Fibroblast of peridontal ligament (primary cell): ENCODE measurements around the gene TLE2.
A peak's percentile ranks its signal among the peaks of the same experiment; 100 is the strongest.

Source experiments
- DNase-seq: peaks from one replicate; pipeline ENCODE4 v3.0.0-alpha.2; 2010; ENCODE audit errors: extremely low read depth

Gene TLE2

DNA sequence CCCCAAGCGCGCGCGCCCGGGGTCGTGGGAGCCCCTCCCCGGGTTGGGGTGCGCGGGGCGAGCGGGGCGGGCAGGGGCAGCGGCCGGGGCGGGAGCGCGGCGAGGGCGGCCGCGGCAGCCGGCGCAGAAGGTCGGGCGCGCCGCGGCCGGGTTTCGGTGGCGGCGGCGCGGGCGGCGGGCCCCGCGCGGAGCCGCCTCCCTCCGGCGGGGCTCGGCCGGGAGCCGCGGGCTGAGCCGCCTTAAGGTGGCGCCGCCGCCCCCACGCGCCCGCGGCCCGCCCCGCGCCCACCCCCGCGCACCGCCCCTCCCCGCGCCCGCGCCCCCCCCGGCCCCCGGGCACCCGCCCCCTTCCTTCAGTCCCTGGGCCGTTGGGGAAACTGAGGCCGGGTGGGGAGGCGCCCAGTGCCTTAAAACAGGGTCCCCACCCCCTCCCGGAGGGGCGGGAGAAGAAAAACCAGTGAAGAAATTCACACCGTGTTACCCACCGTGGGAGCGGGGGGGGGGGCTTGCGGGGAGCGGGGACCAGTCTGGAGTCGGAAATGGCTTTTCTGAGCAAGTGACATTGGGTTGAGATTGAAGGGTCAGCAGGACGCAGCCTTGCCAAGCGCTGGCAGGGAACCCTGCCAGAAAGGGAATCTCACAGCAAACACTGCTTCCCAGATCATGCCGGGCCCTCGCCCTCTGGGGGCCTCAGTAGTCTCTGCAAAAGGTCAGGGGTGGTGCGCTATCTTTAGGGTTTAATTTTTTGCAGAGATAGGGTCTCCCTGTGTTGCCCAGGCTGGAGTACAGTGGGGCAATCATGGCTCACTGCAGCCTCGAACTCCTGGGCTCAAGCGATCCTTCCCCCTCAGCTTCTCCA, at the start of gene TLE2:
TSS of gene TLE2 (minus strand) at position 216 of the 859 bp plus-strand sequence. CDS start 376 bp downstream, outside the sequence.
- DNase-seq: no peak

DNA sequence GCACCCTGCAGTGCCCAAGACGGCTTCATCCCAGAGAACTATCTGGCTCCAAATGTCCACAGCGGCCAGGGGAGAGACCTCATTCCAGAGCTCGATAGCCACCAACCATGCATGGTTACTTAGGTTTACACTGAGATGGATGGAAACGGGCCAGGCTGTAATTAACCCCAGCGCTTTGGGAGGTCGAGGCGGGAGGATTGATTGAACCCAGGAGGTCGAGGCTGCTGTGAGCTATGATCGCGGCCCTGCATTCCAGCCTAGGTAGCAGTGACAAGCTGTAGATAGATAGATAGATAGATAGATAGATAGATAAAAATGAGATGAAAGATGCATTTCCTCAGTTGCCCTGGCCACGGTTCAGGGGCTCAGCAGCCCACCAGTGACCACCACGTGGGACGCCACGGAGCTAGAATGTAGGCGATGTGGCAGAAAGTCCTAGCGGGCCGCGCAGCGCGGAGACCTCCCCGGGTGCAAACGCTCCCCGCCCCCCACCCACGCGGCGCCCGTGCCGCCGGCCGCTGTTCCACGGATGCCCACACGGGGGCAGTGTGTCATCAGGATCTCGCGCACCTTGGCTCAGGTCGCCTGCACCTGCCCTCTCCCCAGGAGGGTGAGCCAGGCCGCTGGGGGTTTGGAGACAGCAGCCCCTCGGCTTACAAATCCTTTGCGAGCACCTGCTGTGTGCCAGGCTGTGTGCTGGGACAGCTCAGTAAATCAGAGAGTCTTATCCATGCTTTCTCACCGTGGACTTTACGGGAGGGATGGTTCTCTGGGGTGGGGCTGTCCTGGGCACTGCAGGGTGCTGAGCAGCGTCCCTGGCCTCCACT, 46.7 kb upstream of the TLE2 start:
- no peak for DNase-seq

DNA sequence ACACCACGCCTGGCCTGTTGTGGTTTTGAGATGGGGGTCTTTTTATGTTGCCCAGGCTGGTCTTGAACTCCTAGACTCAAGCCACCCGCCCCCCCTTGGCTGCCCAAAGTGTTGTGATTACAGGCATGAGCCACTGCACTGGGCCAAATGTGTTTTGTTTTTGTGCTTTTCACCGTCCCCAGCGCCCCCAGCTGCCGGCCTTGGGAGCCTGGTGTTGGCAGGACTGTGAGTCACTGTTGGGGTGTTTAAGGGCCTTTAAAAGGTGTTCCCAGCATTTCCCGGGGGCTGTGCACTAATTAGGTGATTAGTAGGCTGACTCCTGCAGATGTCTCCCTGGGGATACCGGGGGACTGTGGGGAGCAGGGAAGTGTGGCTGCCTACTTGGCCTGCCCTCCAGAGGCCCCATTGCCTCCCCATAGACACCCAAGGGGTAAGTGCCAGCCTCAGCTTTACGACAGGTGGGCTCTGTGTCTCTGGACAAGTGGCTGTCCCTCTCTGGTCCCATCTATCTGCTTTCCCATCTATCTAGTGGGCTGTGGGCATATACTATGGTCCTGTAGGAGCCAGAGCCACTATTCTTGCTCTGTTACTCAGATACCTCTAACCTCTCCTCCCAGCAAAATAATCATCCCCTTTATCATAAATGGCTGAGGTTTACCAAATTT, 45.0 kb upstream of the TLE2 start:
- DNase-seq: no peak

DNA sequence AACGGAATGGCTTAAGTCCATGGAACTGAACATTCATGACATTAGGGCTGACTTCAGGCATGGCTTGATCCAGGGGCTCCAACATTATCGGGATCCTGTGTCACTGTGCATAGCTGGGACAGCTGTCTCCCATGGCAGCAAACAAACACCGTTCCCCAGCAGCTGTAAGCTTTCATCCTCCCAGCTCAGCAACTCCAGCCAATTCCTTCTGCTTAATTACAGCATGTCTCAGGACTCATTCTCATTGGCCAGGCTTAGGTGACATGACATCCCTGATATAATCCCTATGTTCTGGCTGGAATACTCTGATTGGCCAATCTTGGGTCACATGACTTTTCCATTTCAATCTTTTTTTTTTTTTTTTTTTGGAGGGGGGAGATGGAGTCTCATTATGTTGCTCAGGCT, 44.1 kb upstream of the TLE2 start:
- DNase-seq: peak; percentile 65

DNA sequence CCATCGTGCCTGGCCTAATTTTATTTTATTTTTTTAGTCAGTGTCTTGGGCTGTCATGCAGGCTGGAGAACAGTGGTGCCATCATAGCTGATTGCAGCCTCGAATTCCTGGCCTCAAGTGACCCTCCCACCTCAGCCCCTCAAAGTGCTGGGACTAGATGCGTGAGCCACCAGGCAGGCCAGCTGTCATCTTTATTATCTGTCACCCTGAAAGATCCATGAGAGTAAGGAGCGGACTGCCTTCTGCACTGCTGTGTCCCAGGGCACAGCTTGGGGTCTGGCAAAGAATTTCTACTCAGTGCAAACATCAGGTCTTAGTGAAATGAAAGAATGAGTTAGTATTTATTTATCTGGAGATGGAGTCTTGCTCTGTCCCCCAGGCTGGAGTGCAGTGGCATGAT, 42.7 kb upstream of the TLE2 start:
- DNase-seq: no peak

DNA sequence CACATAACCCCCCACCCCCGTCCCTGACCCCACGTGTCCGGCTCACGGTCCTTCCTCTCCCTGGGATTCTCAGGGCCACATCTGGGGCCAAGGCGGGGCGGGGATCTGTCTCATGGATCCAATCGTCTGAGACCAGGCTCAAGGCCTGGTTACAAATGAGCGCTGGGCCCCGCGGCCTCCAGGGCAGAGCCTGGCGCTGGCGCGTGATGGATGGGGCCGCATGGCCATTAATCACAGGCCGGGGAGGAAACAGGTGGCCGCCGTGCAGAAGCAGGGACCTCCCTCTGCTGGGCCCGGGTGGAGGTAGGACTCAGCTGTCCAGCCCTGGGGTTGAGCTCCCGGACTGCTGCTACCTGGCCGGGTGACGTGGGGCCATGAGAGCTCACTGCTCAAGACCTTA, 39.0 kb upstream of the TLE2 start:
- DNase-seq: no peak

DNA sequence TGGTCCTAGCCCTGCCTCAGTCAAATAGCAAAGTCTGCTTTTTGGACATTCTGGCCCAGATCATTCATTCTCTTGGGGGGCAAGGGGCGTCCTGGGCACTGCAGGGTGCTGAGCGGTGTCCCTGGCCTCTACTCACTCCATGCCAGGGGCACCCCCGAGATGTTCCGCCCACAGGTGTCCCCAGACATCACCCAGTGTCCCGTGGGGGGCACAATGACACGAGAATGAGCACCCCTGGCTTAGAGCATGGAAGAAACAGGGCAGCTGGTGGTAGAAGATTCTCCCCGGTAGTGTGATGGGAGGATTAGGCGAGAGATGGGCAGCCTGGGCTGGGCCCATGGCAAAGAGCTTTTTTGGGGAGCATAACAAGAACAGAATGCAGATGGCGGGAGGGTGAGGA, 38.5 kb upstream of the TLE2 start:
- no peak for DNase-seq

DNA sequence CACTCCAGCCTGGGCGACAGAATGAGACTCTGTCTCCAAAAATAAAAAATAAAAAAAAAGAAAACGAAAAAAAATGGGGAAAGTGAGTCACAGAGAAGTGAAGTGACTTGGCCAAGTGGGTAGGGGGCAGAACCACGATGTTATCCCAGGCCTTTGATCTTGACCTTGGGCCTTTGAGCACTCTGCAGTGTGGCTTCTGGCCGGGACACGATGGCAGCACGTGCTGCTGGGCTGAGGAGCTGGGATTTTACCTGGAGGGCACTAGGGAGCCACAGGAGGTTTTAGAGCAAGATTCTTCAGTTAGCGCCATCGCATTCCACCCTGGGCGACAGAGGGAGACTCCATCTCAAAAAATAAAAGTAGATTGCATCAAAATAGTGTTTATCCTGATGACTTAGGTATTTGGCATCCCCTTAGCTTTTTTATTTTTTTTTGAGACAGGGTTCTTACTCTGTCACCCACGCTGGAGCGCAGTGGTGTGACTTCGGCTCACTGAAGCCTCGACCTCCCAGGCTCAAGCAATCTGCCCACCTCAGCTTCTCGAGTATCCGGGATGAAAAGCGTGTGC, 37.5 kb upstream of the TLE2 start:
- no peak for DNase-seq

DNA sequence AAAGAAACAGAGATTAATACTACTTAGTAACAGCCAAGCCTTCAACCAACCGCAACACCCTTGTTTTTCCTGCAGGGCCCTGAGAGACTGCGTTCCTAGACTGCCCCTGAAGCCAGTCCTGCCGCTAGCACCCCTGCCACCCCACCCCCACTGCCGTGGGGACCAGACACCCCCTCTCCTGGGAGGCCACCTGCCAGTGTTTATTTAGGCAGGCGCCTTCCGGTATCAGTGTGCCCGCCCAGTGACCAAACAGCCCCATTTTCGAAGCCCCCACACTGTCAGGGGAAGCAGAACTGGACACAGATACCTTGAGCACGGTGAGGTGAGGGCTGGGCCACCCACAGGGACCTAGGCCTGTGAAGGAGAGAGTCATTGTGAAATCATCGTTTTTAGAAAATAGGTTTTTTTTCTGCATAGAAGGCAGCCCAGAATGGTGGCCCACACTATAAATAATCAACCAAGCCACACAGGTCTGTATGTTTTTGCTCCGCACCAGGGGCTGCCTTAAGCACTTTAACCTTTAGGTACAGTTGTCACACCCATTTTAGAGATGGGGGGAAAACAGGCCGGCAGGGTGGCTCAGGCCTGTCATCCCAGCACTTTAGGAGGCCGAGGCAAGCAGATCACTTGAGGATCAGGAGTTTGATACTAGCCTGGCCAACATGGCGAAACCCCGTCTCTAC, 36.7 kb upstream of the TLE2 start:
- no peak for DNase-seq

DNA sequence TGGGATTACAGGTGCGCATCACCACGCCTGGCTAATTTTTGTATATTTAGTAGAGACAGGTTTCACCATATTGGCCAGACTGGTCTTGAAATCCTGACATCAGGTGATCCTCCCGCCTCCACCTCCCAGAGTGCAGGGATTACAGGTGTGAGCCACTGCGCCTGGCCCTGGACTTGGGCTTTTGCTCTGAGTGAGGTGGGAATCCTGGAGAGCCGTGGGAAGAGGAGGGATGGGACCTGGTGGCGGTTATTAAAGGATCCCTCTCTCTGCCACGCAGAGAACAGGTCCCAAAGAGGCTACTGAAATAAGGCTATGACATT, 34.9 kb upstream of the TLE2 start:
- DNase-seq: no peak

DNA sequence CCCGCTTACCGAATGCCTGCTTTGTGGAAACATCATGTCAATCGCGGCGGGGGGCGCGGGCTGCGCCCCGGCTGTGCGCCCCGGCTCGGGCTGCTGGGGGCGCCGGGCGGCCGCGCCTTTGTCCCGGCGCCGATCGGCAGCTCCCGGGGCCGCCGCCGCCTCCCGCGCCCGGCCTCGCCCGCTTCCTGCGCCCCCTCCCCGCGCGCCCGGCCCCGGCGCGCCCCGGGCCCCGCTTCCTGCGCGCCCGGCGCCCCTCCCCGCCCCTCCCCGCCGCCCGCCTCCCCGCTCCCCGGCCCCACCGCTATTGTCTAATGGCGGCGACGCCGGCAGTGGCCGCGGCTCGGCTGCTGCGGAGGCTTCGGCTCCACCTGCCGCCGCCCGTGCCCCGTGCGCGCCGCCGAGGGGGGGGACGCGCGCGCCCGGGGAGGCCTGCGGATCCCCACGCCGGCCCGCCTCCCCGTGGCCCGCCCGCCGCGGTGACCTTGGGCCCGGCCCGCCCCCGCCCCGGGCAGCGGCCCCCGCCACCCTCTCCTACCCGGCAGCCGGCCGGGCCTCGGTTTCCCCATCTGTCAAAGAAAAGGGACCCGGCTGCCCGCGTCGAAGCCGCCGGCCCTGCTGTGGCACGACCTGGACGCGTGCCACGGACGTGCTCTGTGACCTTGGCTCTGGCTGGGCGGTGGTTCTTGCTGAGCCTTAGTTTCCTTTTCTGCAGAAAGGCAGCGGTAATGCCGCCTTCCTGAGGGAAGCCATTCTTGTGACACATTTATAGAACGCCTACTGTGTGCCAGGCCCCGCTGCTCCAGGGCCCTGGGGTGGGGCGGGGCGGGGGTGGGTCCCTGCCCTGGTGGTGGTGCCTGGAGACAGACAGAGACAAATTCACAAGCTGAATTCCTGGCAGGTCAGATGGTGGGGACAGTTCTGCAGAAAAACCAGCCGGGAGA, 33.4 kb upstream of the TLE2 start, which contains the start of gene TLE5:
TSS of gene TLE5 (minus strand) at position 331 of the 941 bp plus-strand sequence. CDS start at position 36, 295 bp downstream.
- peak; percentile 15 for DNase-seq

DNA sequence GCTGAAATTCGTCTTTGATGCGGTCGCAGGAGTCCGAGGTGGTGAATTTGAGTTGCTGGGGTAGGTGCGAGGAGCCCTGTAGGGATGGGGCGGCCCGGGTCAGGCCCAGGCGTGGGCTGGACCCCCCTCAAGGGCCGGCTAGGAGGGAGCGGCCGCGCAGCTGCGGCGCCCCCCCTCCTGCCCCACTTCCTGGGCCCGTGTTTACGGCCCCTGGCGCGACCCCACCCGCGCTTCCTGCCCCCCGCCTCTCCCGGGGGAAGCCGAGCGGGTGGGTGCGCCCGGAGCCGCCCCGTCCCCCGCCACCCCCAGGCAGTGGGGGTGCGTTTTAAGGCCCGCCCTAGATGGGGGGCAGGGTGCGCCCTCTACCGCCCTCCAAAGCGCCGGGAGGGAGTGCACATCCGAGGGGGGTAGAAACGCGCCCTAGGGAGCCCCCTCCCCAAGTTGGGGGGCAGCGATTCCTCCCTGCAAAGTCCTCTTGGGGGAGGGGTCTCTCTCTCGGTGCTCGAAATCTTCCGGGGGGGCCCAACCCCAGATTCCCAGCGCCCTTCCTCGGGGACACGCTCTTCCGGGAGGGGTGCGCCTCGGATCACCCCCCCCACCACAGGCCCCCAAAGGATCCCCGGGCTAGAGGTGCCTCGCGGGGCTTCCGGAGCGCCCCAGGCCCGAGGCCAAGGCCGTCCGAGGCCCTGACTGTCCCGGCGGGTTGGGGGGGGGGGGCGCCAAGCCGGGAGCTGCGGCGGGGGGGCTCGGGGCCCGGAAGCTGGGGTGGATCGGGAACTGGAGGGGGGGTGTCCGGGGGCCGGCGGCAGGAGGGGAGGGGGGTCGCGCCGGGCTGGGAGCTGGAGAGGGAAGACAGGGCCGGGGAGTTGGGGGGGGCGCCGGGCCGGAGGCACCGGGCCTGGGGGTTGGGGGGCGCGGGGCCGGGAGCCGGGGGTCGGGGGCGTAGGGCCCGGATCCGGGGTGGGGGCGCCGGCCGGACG, 32.4 kb upstream of the TLE2 start:
- no peak for DNase-seq

DNA sequence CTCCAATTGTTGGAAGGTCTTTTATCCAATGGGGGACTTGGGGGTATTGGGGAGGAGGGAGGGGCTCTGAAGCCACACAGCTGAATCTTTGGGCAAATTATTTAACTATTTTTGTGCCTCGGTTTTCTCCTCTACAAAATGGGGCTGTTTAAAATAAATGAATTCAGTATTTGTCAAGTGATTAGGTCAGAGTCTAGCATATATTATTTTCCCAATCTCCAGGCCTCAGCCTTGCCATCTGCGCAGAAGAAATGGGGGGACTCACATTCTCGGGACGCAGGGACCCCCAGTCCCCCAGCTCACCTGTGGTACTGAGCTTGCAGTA, 31.7 kb upstream of the TLE2 start:
- DNase-seq: no peak

DNA sequence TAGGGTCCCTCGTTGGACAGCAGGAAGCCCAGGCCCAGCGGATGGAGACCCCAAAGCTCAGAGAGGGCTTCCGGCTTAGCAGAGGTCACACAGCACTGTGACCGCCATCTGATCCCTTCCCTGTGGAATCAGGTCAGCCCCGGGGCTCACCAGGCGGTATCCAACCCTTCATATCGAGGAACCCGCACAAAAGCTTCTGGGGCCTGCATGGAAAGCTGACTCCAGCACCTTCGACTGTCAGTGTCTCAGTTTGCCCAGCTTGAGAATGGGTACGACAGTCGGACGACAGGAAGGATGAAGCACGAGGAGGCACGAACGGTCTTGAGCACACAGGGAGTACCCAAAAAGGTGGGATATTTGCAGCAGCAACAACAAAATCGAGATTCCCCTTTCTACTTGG, 30.6 kb upstream of the TLE2 start:
- no peak for DNase-seq

DNA sequence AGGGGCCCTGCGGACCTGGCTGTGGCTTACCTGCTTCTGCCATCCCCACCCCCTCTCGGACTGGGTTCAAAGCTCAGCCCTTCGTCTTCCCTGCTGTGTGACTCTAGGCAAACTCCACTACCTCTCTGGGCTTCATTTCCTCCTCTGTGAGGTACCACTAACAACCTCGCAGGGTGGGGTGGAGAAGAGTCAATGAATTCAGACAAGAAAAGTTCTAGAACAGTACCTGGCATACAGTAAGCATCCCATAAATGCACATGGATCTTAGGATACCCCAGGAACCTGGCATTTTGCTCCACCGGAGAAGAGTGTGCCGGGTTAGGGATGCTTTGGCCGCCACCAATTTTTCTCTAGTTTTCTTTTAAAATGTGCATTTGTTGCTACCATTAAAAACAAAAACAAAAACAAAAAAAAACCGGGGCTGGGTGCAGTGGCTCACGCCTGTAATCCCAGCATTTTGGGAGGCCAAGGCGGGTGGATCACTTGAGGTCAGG, 29.8 kb upstream of the TLE2 start:
- DNase-seq: no peak

DNA sequence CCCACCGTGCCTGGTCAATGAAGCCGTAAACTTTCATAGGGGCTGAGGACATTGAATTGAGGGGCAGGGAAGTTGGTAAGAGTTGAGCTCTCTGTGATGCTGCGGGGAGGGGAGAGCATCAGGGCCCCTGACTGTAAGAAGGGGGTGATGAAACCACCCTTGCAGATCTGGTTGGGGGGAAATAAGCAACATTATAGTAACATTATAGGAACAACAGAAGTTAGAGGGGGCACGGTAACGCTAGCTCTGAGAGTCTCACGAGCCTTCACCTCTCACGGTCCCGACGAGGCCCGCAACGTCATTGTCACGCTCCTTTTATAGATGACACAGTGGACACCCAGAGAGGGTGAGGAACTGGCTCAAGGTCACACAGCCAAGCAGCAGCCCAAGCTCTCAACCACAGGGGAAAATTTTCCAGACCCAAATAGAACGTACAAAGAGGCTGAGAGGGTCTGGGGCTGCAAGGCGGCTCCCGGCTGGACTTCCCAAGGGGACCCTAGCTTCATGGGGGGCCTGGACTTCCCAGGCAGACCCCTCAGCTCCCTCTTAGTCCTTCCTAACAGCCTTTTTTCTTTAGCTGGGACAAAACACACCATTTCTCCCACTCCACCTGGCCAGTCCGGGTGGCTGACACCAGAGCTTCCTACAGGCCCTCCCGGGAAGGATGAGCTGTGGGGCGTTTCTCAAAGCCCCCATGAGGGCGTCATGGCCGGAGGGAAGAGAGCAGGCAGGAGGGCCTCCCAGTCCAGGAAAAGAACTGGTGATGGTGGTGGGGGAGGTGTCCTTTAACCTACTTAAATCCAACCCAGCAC, 29.1 kb upstream of the TLE2 start:
- DNase-seq: no peak

DNA sequence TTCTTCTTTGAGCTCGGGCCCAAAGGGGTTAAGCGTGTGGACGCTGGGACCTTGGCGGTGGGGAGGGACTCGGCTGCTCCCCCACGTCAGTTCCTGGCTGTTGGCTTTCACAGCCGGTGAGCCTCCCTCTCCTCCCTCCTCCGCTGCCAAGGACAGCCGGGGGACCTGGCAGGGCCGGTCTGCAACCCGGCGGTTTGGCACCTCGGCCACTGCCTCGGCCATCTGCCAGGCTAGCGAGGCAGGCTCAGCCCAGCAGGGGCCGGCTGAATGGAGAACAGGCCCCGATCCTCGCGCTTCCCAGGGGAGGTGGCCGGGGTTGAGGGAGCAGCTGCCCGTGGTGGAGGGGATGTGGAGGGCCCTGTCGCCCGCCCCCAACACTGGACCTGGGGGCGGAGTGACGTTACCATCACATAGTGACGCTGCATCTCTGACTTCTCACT, 28.2 kb upstream of the TLE2 start:
- DNase-seq: peak; percentile 45

DNA sequence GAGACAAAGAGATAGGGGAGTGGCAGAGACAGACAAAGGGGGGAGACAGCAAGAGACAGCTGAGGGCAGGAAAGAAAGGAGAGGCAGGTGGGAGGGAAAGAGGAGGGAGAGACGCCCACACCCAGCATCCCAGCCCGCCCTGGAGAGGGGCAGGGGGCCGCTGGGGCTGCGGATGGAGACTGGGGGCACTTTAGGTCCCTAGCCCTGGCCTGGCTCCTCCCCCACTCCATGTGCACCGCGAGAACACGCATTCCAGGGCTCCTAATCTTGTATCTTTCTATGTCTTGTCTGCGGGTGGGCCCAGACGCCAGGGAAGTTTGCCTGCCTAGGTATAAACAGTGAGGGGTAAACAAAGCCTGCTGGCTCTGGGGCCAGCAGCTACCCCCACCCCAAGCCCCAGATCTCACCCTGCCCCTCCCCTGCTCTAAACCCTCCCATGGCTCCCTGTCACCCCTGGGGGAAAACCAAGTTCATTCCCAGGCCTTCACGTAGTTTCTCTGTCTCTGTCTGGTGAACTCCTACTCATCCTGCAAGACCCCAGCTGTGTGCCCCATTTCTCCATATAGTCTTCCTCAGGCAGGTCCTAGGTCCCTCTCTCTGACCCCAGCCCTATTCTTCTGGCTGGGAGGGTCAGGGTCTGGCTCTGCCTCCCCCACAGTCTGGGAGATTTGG, 27.5 kb upstream of the TLE2 start:
- no peak for DNase-seq
